ENCODE results near the gene TENM4. TPM values are rescaled to one million over a fixed set of nuclear protein-coding genes. Genes with fewer than 3 reads are reported as not detected.
"Not testable (repeated sequence)": the region's sequence is repeated elsewhere in the genome, so short reads cannot be mapped to it uniquely, and the experiment has no call there.

Gene TENM4
- total RNA-seq, 2 experiments from 2014 or later: not detected

GRCh38 chr11:78884761-78885160 lies 556.1 kb downstream of the TENM4 start:
- Mint-ChIP-seq H3K36me3 (no peaks in the 10 kb centered on the region), H3K4me3 (no peak overlapping the region), H3K27me3 (peaks cover 4% of the 10 kb centered on the region), H3K27ac (no peak overlapping the region), H3K9me3 (no peaks in the 10 kb centered on the region), H3K4me1 (no peaks in the 10 kb centered on the region)
- DNase-seq: no peak

DNA sequence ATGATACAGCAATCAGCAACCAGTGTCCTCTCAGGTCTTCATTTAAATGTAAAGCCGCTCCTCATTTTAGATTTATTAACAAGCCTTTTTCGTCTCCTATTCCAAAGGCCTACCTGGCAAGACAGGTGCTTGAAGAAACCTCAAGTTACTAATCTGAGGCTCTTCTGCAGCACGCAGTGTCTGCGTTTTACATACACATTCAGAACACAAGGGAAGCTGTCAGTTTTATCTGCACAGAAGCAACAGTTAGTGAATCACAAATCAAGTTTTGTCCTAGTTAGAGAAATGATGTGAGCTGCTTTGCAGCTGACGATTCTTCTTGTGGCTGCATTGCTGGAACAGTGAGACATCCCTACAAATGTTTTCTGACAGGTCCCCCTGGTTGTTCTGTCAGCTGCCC lies 557.3 kb downstream of the TENM4 start:
- Mint-ChIP-seq H3K27me3 (peaks cover 4% of the 10 kb centered on the region), H3K4me1 (no peaks in the 10 kb centered on the region), H3K4me3 (no peak overlapping the region), H3K36me3 (no peaks in the 10 kb centered on the region), H3K27ac (no peak overlapping the region), H3K9me3 (peaks cover under 1% of the 10 kb centered on the region)
- DNase-seq: no peak

GRCh38 chr11:78879094-78879980 lies 561.5 kb downstream of the TENM4 start:
- H3K36me3 Mint-ChIP-seq, H3K27ac Mint-ChIP-seq, DNase-seq, H3K27me3 Mint-ChIP-seq, H3K9me3 Mint-ChIP-seq, H3K4me3 Mint-ChIP-seq, H3K4me1 Mint-ChIP-seq: not testable (repeated sequence)

DNA sequence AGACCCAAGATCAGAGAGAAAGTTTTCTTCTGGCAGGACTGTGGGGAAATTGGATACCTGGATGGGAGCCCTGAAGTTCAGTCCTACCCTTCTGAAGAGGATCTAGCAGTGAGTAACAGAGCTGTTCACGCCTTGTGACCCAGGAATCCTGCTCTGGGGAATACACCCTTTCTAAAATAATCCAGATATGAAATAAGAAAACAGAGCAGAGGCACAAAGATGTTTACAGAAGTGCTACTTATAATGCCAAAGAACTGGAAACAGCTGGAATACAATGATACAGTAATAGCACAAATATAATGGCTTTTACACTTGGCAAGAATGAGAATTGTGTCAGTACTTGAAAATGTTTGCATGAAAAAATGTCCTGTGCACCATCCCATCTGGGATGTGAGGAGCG lies 562.2 kb downstream of the TENM4 start:
- Mint-ChIP-seq H3K27me3 (peaks cover 9% of the 10 kb centered on the region), H3K4me1 (no peaks in the 10 kb centered on the region), H3K36me3 (peaks cover 1% of the 10 kb centered on the region)

GRCh38 chr11:78876676-78877075 lies 564.2 kb downstream of the TENM4 start:
- Mint-ChIP-seq H3K27me3 (peaks cover 8% of the 10 kb centered on the region), H3K4me3 (no peak overlapping the region), H3K4me1 (no peaks in the 10 kb centered on the region), H3K9me3 (peaks cover 6% of the 10 kb centered on the region), H3K27ac (no peak overlapping the region), H3K36me3 (peaks cover 1% of the 10 kb centered on the region)
- DNase-seq: no peak

More for the DNA sequence above, 562.2 kb downstream of the TENM4 start:
- H3K27ac Mint-ChIP-seq: no peak overlapping the region
- DNase-seq: no peak
- H3K9me3 Mint-ChIP-seq: peaks cover 6% of the 10 kb centered on the region
- H3K4me3 Mint-ChIP-seq: no peak overlapping the region

- Mint-ChIP-seq H3K4me1 (no peaks in the 10 kb centered on the region), H3K4me3 (no peak overlapping the region), H3K27me3 (peaks cover 22% of the 10 kb centered on the region), H3K27ac (no peak overlapping the region), H3K9me3 (no peaks in the 10 kb centered on the region), H3K36me3 (no peaks in the 10 kb centered on the region)
- no peak for DNase-seq
These were observed 570.2 kb downstream of the TENM4 start for GRCh38 chr11:78870655-78871054.

- no peaks in the 10 kb centered on the region for H3K36me3 Mint-ChIP-seq
- H3K27ac Mint-ChIP-seq: no peak overlapping the region
- H3K4me3 Mint-ChIP-seq: no peak overlapping the region
- no peaks in the 10 kb centered on the region for H3K4me1 Mint-ChIP-seq
- H3K9me3 Mint-ChIP-seq: no peaks in the 10 kb centered on the region
- peaks cover 22% of the 10 kb centered on the region for H3K27me3 Mint-ChIP-seq
- DNase-seq: no peak
These were observed 571.5 kb downstream of the TENM4 start for GRCh38 chr11:78869293-78869692.

- Mint-ChIP-seq H3K4me3 (no peak overlapping the region), H3K27me3 (peaks cover 22% of the 10 kb centered on the region), H3K9me3 (no peaks in the 10 kb centered on the region), H3K27ac (no peak overlapping the region), H3K4me1 (no peaks in the 10 kb centered on the region), H3K36me3 (no peaks in the 10 kb centered on the region)
- no peak for DNase-seq
These were observed 572.3 kb downstream of the TENM4 start for GRCh38 chr11:78868563-78868962.

- no peaks in the 10 kb centered on the region for H3K36me3 Mint-ChIP-seq
- H3K4me3 Mint-ChIP-seq: no peak overlapping the region
- H3K9me3 Mint-ChIP-seq: no peaks in the 10 kb centered on the region
- no peaks in the 10 kb centered on the region for H3K4me1 Mint-ChIP-seq
- peaks cover 7% of the 10 kb centered on the region for H3K27me3 Mint-ChIP-seq
- H3K27ac Mint-ChIP-seq: no peak overlapping the region
- no peak for DNase-seq
These were observed 580.0 kb downstream of the TENM4 start for GRCh38 chr11:78860720-78861422.

- DNase-seq: no peak
- Mint-ChIP-seq H3K4me1 (no peaks in the 10 kb centered on the region), H3K4me3 (no peak overlapping the region), H3K27me3 (peaks cover 7% of the 10 kb centered on the region), H3K36me3 (no peaks in the 10 kb centered on the region), H3K9me3 (no peaks in the 10 kb centered on the region), H3K27ac (no peak overlapping the region)
These were observed 583.1 kb downstream of the TENM4 start for GRCh38 chr11:78857688-78858087.

DNA sequence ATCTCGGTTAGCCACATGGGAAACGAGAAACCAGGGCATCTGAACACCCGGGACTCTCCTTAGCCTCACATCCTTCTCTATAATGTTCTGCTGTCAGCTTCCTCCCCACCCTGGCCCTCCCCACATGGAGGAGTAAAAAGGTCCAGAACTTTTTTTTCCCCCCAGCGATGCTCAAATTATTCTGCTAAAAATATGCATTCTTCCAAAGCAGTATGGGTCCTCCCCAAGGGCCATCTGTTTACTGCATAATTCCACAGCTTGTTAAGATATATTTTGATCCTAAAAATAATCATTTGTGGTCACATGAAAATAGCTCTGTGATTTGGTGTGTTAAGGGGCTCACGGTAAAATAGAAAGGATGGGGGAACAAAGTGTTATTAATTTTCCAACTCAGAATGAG lies 584.6 kb downstream of the TENM4 start:
- Mint-ChIP-seq H3K4me3 (no peak overlapping the region), H3K4me1 (no peaks in the 10 kb centered on the region), H3K36me3 (no peaks in the 10 kb centered on the region), H3K27me3 (peaks cover 4% of the 10 kb centered on the region), H3K27ac (no peak overlapping the region), H3K9me3 (no peaks in the 10 kb centered on the region)
- no peak for DNase-seq

- DNase-seq: no peak
- Mint-ChIP-seq H3K4me1 (no peaks in the 10 kb centered on the region), H3K36me3 (no peaks in the 10 kb centered on the region), H3K27ac (no peak overlapping the region), H3K9me3 (no peaks in the 10 kb centered on the region), H3K27me3 (peaks cover 4% of the 10 kb centered on the region), H3K4me3 (no peak overlapping the region)
These were observed 585.7 kb downstream of the TENM4 start for GRCh38 chr11:78855116-78855515.

- no peaks in the 10 kb centered on the region for H3K36me3 Mint-ChIP-seq
- H3K27me3 Mint-ChIP-seq: peaks cover 6% of the 10 kb centered on the region
- no peaks in the 10 kb centered on the region for H3K4me1 Mint-ChIP-seq
- DNase-seq: no peak
- H3K9me3 Mint-ChIP-seq: no peaks in the 10 kb centered on the region
- no peak overlapping the region for H3K4me3 Mint-ChIP-seq
- no peak overlapping the region for H3K27ac Mint-ChIP-seq
These were observed 587.3 kb downstream of the TENM4 start for GRCh38 chr11:78853521-78853920.

DNA sequence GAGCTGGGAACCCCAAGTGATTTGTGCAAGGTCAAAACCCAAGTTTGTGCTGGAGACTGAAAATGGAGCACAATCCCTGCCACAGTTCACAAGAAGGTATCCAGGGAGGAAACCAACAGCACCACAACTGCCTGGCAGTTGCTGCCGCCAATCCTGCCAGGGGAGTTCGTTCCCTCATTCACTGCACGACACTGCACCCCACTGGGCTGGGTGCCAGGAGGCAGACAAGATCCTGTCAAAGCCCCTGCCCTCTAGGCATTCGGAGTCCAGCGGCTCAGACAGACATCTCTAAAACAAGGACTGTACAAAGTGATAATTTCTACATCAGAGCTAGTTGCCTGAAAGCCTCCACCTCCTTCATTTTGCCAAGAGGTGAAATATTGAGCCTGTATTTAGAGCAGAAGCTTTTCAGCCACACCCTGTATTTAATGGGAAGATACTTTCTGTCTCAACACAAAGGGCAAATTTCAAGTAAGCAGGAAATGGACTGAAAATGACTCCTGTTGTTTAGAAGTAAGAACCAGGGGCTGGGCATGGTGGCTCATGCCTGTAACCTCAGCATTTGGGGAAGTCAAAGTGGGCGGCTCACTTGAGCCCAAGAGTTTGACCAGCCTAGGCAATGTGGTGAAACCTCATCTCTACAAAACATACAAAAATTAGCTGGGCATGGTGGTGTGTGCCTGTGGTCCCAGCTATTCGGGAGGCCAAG lies 588.8 kb downstream of the TENM4 start:
- H3K4me3 Mint-ChIP-seq: no peak overlapping the region
- H3K36me3 Mint-ChIP-seq: no peaks in the 10 kb centered on the region
- H3K4me1 Mint-ChIP-seq: no peaks in the 10 kb centered on the region
- H3K27me3 Mint-ChIP-seq: peaks cover 9% of the 10 kb centered on the region
- no peak overlapping the region for H3K27ac Mint-ChIP-seq
- H3K9me3 Mint-ChIP-seq: no peaks in the 10 kb centered on the region
- no peak for DNase-seq

DNA sequence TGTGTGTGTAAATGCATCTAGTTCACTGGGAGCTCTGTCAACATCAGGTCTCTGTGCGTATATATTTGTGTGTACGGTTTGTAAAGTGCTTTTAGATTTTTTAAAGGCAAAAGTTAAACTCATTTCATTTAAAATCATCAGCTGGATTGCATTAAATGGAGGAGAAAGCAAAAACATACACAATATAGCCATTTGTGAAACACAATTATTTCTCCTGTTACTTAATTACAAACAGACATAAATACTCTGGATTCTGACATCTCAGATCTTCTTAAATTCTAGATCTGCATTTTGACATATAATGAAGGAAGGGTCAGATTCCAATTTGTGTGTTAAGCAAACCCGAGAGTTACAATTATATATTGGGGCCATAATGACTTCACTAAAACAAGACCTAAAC lies 590.8 kb downstream of the TENM4 start:
- Mint-ChIP-seq H3K27ac (no peak overlapping the region), H3K27me3 (peaks cover 4% of the 10 kb centered on the region), H3K4me3 (no peak overlapping the region), H3K36me3 (no peaks in the 10 kb centered on the region), H3K9me3 (no peaks in the 10 kb centered on the region), H3K4me1 (no peaks in the 10 kb centered on the region)
- DNase-seq: no peak

Data from activated naive CD8-positive, alpha-beta T cell treated with anti-CD3 and anti-CD28 coated beads for 36 hours (primary cell).